Endothelial cell of umbilical vein (primary cell): ENCODE data around the gene TMEM203. TPM values are rescaled to one million over a fixed set of nuclear protein-coding genes. Genes with fewer than 3 reads are reported as not detected.

Experiments used
- BruUV-seq: library from RNA; stranded (reverse); fragments of 400-500 nt; replicated peaks from 2 replicates; lab custom pipeline; 2021; lab: Mats Ljungman, UMichigan
- CTCF ChIA-PET: fragments of 300-600, 350-600 bp; sonication (Branson Sonifier 250); formaldehyde crosslinking; loops from one replicate; lab custom pipeline; 2021; ENCODE audit warnings: antibody characterized with exemption, inconsistent platforms; lab: Charles Lee
- POLR2A ChIA-PET: fragments of 300-600, 350-600 bp; sonication (Branson Sonifier 250); formaldehyde crosslinking; loops from one replicate; lab custom pipeline; 2021; ENCODE audit warnings: antibody characterized with exemption, inconsistent platforms; lab: Charles Lee
- DNase-seq: peaks from one replicate; pipeline ENCODE4 v3.0.0-alpha.2; 2011; ENCODE audit warnings: low read depth, low spot score
- FAIRE-seq: peaks from 2 replicates; lab custom pipeline; 2011; peaks lifted over from hg19 to GRCh38; lab: Jason Lieb, UNC
- H2AFZ ChIP-seq: 2 replicates; pipeline ENCODE4 v1.6.0; 2012; ENCODE audit warnings: low read depth, low read length, control low read depth, inconsistent platforms
- H3K27ac ChIP-seq: 2 replicates; pipeline ENCODE4 v1.5.1; 2011; ENCODE audit warnings: low read depth, mild to moderate bottlenecking, control low read depth, low read length, moderate library complexity; ENCODE audit not compliant: insufficient read depth
- H3K27me3 ChIP-seq, 2 experiments: 2 replicates each; pipeline versions ENCODE4 v1.6.0 to v1.6.1; 2011; ENCODE audit warnings: low read length in 2 of 2, mixed read lengths in 1 of 2; ENCODE audit not compliant: control insufficient read depth in 2 of 2, insufficient read depth in 2 of 2
- H3K36me3 ChIP-seq, 2 experiments: 2 replicates in 1 of 2; 3 replicates in 1 of 2; pipeline ENCODE4 v1.5.1; 2011; ENCODE audit warnings: low read length in 2 of 2, mild to moderate bottlenecking in 1 of 2, moderate library complexity in 1 of 2; ENCODE audit not compliant: control insufficient read depth in 2 of 2, insufficient read depth in 2 of 2; ENCODE audit errors: extremely low read depth in 1 of 2
- H3K4me1 ChIP-seq: 3 replicates; pipeline ENCODE4 v1.5.1; 2011; ENCODE audit warnings: mild to moderate bottlenecking, low read length; ENCODE audit not compliant: control insufficient read depth, insufficient read depth; ENCODE audit errors: extremely low read depth
- H3K4me2 ChIP-seq: 2 replicates; pipeline ENCODE4 v1.6.1; 2011; ENCODE audit warnings: low read length, control low read depth, mixed read lengths; ENCODE audit not compliant: insufficient read depth
- H3K4me3 ChIP-seq, 3 experiments: fragments of 200-600 bp in 1 of 3; sonication (generic), shearing (Covaris generic) in 1 of 3; replicated peaks in 1 of 3; 2 replicates each; pipeline ENCODE4 v1.5.1; 2011 to 2016; ENCODE audit warnings: control low read depth in 3 of 3, low read length in 3 of 3, mild to moderate bottlenecking in 2 of 3, inconsistent platforms in 1 of 3, low read depth in 1 of 3, moderate library complexity in 1 of 3; ENCODE audit not compliant: insufficient read depth in 1 of 3
- H3K79me2 ChIP-seq: 2 replicates; pipeline ENCODE4 v1.6.0; 2012; ENCODE audit warnings: low read length, inconsistent platforms; ENCODE audit not compliant: control insufficient read depth, insufficient read depth
- H3K9ac ChIP-seq: replicated peaks from 2 replicates; pipeline ENCODE3; 2011; ENCODE audit warnings: low read length, control low read depth; ENCODE audit not compliant: insufficient read depth; ENCODE audit errors: extremely low read depth
- H3K9me1 ChIP-seq: replicated peaks from 3 replicates; pipeline ENCODE4 v1.6.0; 2011; ENCODE audit warnings: mild to moderate bottlenecking, low read length; ENCODE audit not compliant: control insufficient read depth, insufficient read depth; ENCODE audit errors: extremely low read depth
- H3K9me3 ChIP-seq: replicated peaks from 2 replicates; pipeline ENCODE4 v1.5.1; 2012; ENCODE audit warnings: low read length, inconsistent platforms; ENCODE audit not compliant: control insufficient read depth, insufficient read depth
- H4K20me1 ChIP-seq: replicated peaks from 2 replicates; pipeline ENCODE3; 2011; ENCODE audit warnings: mild to moderate bottlenecking, low read length; ENCODE audit not compliant: control insufficient read depth, insufficient read depth; ENCODE audit errors: extremely low read depth
- FOS ChIP-seq: IDR thresholded peaks from 2 replicates; pipeline ENCODE4 v1.6.1; 2011; ENCODE audit warnings: mild to moderate bottlenecking, low read length, moderate library complexity, borderline replicate concordance; ENCODE audit not compliant: insufficient read depth
- GATA2 ChIP-seq: IDR thresholded peaks from 2 replicates; pipeline ENCODE4 v1.7.0; 2011; ENCODE audit warnings: low read depth, mild to moderate bottlenecking, moderate library complexity, mixed read lengths, low read length; ENCODE audit not compliant: insufficient read length, insufficient read depth
- JUN ChIP-seq: IDR thresholded peaks from 2 replicates; pipeline ENCODE4 v1.6.1; 2011; ENCODE audit warnings: borderline replicate concordance, low read depth; ENCODE audit not compliant: insufficient read length, insufficient read depth
- MAX ChIP-seq: IDR thresholded peaks from 2 replicates; pipeline ENCODE4 v1.6.1; 2011; ENCODE audit not compliant: insufficient read depth, insufficient read length
- MYC ChIP-seq: IDR thresholded peaks from one replicate; pipeline ENCODE4 v1.6.1; 2011; ENCODE audit warnings: mild to moderate bottlenecking, low read depth, low read length
- POLR2A ChIP-seq: IDR thresholded peaks from 2 replicates; pipeline ENCODE4 v1.6.1; 2012; ENCODE audit warnings: low read depth, mild to moderate bottlenecking, control low read depth, low read length
- POLR2AphosphoS5 ChIP-seq: IDR thresholded peaks from 2 replicates; pipeline ENCODE4 v1.6.1; 2012; ENCODE audit warnings: low read depth, mild to moderate bottlenecking, control low read depth, low read length, moderate library complexity; ENCODE audit not compliant: insufficient read depth
- dilution Hi-C: fragments of 300-500 bp; cut with MboI; formaldehyde crosslinking; loops from one replicate; pipeline ENCODE4 v1.15.0; 2019; ENCODE audit warnings: low sequenced_read_pairs; ENCODE audit not compliant: extremely low pct_ligation_motif_present
- intact Hi-C: fragments of 100-400 bp; cut with micrococcal nuclease; formaldehyde crosslinking; loops from one replicate; pipeline ENCODE4 v1.10.0; 2022
- polyA plus RNA-seq, 4 experiments: library from polyadenylated mRNA; depleted of rRNA in 3 of 4; stranded (reverse) in 3 of 4; unstranded in 1 of 4; fragments of >200 nt; gene quantifications; 2 replicates each; pipeline versions ENCODE4 v1.2.1 to v1.2.3, GENCODE V29; 2011 to 2012; ENCODE audit warnings: missing spikeins in 1 of 4
- total RNA-seq: library from RNA; stranded (reverse); gene quantifications from 2 replicates; pipeline ENCODE4 v1.2.3, GENCODE V29; 2021

TMEM203 gene
- total and polyA plus RNA-seq, 2 donors (not counting 3 experiments of a cell fraction or from before 2014, with no cell fraction given), result 29.6 to 39.8 TPM

DNA sequence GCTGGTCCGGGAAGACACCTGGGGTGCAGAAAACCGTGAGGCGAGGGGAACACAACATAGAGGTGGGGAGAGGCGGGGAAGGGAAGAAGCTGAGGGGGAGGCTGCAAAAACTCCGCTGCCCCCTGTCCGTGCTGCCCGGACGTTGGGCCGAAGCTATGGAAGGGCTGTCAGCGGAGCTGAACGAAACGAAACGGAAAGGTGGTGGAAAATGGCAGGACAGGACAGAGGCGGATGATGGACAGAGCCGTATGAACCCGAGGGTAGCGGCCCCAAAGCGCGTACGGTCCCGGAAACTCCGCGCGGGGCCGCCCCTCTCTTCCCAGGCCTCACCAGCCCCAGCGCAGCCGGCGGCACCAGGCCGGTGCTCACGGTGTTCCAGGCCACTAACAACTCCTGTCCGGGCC is 17.4 kb downstream of the TMEM203 start:
- Histone ChIP-seq H3K27me3 (no peaks in the 10 kb centered on the region), H3K27ac (no peak overlapping the region), H2AFZ (peak overlapping the region; percentile 73), H3K9me3 (no peaks in the 10 kb centered on the region), H3K9ac (peak overlapping the region; percentile 61), H3K4me1 (peaks cover 17% of the 10 kb centered on the region), H3K4me3 (peak overlapping the region; percentile 57 to 86 (median 64)), H3K9me1 (no peaks in the 10 kb centered on the region), H3K79me2 (peaks cover 33% of the 10 kb centered on the region), H4K20me1 (no peaks in the 10 kb centered on the region), H3K36me3 (peaks cover 0 to 37% of the 10 kb centered on the region in 2 experiments), H3K4me2 (peak overlapping the region; percentile 62)
- no peak for FAIRE-seq
- POLR2A ChIA-PET, result interaction anchor here (1.3 kb wide), 1 partner anchor 52 kb away, joined by 7 read pairs; no protein-coding TSS in a partner anchor
- DNase-seq, result no peak
- TSS peak; percentile 66 for BruUV-seq
- intact Hi-C loops (loop anchor here (2.0 kb wide), 1 partner anchor 17 kb away; the partner anchor contains the start of genes NDOR1 and TMEM203), dilution Hi-C loops (no loop called here)
- TF ChIP-seq POLR2A, result no peak
- CTCF ChIA-PET, result interaction anchor here (0.9 to 3.1 kb wide), 8 partner anchors 11 to 159 kb away, joined by 3 to 30 read pairs (median 4); partner anchors contain the start of gene RNF224

GRCh38 chr9:137187386-137187785 is 18.1 kb downstream of the TMEM203 start:
- FAIRE-seq (no peak), DNase-seq (no peak)
- Histone ChIP-seq H3K9me1 (no peaks in the 10 kb centered on the region), H3K27ac (no peak overlapping the region), H3K27me3 (no peaks in the 10 kb centered on the region), H3K79me2 (peaks cover 33% of the 10 kb centered on the region), H3K36me3 (peaks cover 0 to 44% of the 10 kb centered on the region in 2 experiments), H3K4me1 (peaks cover 17% of the 10 kb centered on the region), H3K4me2 (peak overlapping the region; percentile 62), H2AFZ (no peak overlapping the region), H3K9ac (peak overlapping the region; percentile 61), H3K9me3 (no peaks in the 10 kb centered on the region), H3K4me3 (peak overlapping the region; percentile 57 to 86 (median 64)), H4K20me1 (no peaks in the 10 kb centered on the region)
- no peak for TF ChIP-seq JUN
- TF ChIP-seq FOS, result no peak
- TF ChIP-seq MYC, result no peak
- no peak for TF ChIP-seq GATA2
- no peak for TF ChIP-seq POLR2A
- TF ChIP-seq MAX, result no peak
- no peak for TF ChIP-seq POLR2AphosphoS5
- intact Hi-C loops, result no loop called here
- ChIA-PET CTCF (interaction anchor here (2.2 to 2.6 kb wide), 2 partner anchors 11 to 31 kb away, joined by 5 to 13 read pairs; no protein-coding TSS in a partner anchor), POLR2A (no interaction called here)
- dilution Hi-C loops, result no loop called here
- no TSS peak for BruUV-seq
